HepG2 (cell line): ENCODE results near the gene VAT1L. TPM values are rescaled to one million over a fixed set of nuclear protein-coding genes. Genes with fewer than 3 reads are reported as not detected.
A peak's percentile ranks its signal among the peaks of the same experiment; 100 is the strongest.

Source experiments
- ATAC-seq: fragments of 200-7000 bp; cut with Tn5 transposase; 3 replicates; pipeline ENCODE4 v1.9.1; 2020; ENCODE audit warnings: mild to moderate bottlenecking, moderate library complexity
- BruUV-seq: library from RNA; stranded (reverse); fragments of 400-500 nt; replicated peaks from 2 replicates; lab custom pipeline; 2021; lab: Mats Ljungman, UMichigan
- CTCF ChIA-PET: fragments of 300-600 bp; formaldehyde crosslinking; extraction: SDS; loops from one replicate; lab custom pipeline; 2021; ENCODE audit warnings: low total read pairs, inconsistent platforms, low intra/inter-chr PET ratio; lab: Yijun Ruan, JAX
- POLR2A ChIA-PET: fragments of 350-600 bp; sonication (Branson Sonifier 250); formaldehyde crosslinking; loops from one replicate; lab custom pipeline; 2020; ENCODE audit warnings: antibody characterized with exemption, inconsistent platforms; lab: Yijun Ruan, JAX
- DNase-seq: peaks from one replicate; pipeline ENCODE4 v3.0.0-alpha.2; 2015; ENCODE audit warnings: low spot score
- FAIRE-seq: peaks from 3 replicates; lab custom pipeline; 2011; peaks lifted over from hg19 to GRCh38; lab: Jason Lieb, UNC
- H2AFZ ChIP-seq: one replicate; pipeline ENCODE4 v1.6.1; 2011; ENCODE audit warnings: low read length, inconsistent platforms
- H3K27ac ChIP-seq: fragments of 300-600 bp; 3 replicates; pipeline ENCODE4 v1.8.0; 2011; ENCODE audit warnings: mixed run types, mild to moderate bottlenecking, mixed read lengths, low read length, inconsistent platforms; ENCODE audit not compliant: insufficient read depth; ENCODE audit errors: extremely low read length
- H3K27me3 ChIP-seq, 2 experiments: fragments of 200-600 bp in 1 of 2; 2 replicates in 1 of 2; 3 replicates in 1 of 2; pipeline versions ENCODE4 v1.6.0 to v1.8.0; 2011; ENCODE audit warnings: low read length in 2 of 2, mild to moderate bottlenecking in 2 of 2, moderate library complexity in 2 of 2, inconsistent platforms in 1 of 2; ENCODE audit not compliant: insufficient read depth in 2 of 2, control insufficient read depth in 1 of 2
- H3K36me3 ChIP-seq, 2 experiments: fragments of 200-600 bp in 1 of 2; replicated peaks in 1 of 2; 2 replicates in 1 of 2; 3 replicates in 1 of 2; pipeline versions ENCODE4 v1.5.1 to v1.8.0; 2011; ENCODE audit warnings: low read length in 2 of 2, inconsistent platforms in 1 of 2; ENCODE audit not compliant: insufficient read depth in 2 of 2, control insufficient read depth in 1 of 2
- H3K4me1 ChIP-seq: 2 replicates; pipeline ENCODE4 v1.5.1; 2012; ENCODE audit warnings: low read length, inconsistent platforms; ENCODE audit not compliant: insufficient read depth
- H3K4me2 ChIP-seq: 2 replicates; pipeline ENCODE4 v1.6.0; 2011; ENCODE audit warnings: low read depth, low read length, inconsistent platforms
- H3K4me3 ChIP-seq, 3 experiments: fragments of 200-600 bp in 1 of 3; sonication (generic), shearing (Covaris generic) in 1 of 3; replicated peaks in 1 of 3; 2 replicates each; pipeline ENCODE4 v1.5.1; 2011 to 2016; ENCODE audit warnings: low read length in 3 of 3, inconsistent platforms in 2 of 3, low read depth in 2 of 3, mild to moderate bottlenecking in 2 of 3, control low read depth in 1 of 3, mixed read lengths in 1 of 3; ENCODE audit not compliant: insufficient read depth in 1 of 3
- H3K79me2 ChIP-seq: one replicate; pipeline ENCODE4 v1.6.1; 2011; ENCODE audit warnings: low read length, inconsistent platforms; ENCODE audit not compliant: insufficient read depth
- H3K9ac ChIP-seq: 2 replicates; pipeline ENCODE4 v1.6.0; 2011; ENCODE audit warnings: mild to moderate bottlenecking, low read depth, low read length, inconsistent platforms; ENCODE audit not compliant: insufficient read depth
- H3K9me3 ChIP-seq: 2 replicates; pipeline ENCODE4 v1.5.1; 2012; ENCODE audit warnings: mild to moderate bottlenecking, low read length
- H4K20me1 ChIP-seq: 2 replicates; pipeline ENCODE4 v1.6.0; 2011; ENCODE audit warnings: inconsistent platforms, mild to moderate bottlenecking, low read length, moderate library complexity; ENCODE audit not compliant: insufficient read depth
- AKAP8 ChIP-seq: sonication (generic); formaldehyde crosslinking; IDR thresholded peaks from 2 replicates; pipeline ENCODE4 v1.5.1; 2020; ENCODE audit warnings: mild to moderate bottlenecking, missing genetic modification reagents
- ATF7-NPFF ChIP-seq: sonication (generic); formaldehyde crosslinking; IDR thresholded peaks from 2 replicates; pipeline ENCODE4 v1.8.1; 2023; ENCODE audit warnings: mild to moderate bottlenecking, low read depth, missing genetic modification reagents, moderate library complexity
- FLYWCH1 ChIP-seq: sonication (generic); formaldehyde crosslinking; IDR thresholded peaks from 2 replicates; pipeline ENCODE4 v1.8.1; 2023; ENCODE audit warnings: mild to moderate bottlenecking, missing genetic modification reagents
- GPN1 ChIP-seq: sonication (generic); formaldehyde crosslinking; IDR thresholded peaks from 2 replicates; pipeline ENCODE4 v1.5.1; 2020; ENCODE audit warnings: missing genetic modification reagents, borderline replicate concordance
- MTA1 ChIP-seq: sonication (generic); formaldehyde crosslinking; IDR thresholded peaks from 2 replicates; pipeline ENCODE4 v1.4.0; 2020; ENCODE audit warnings: missing genetic modification reagents, mild to moderate bottlenecking, borderline replicate concordance
- NR2F1 ChIP-seq, 2 experiments: fragments of 450-650 bp in 1 of 2; formaldehyde crosslinking in 1 of 2; IDR thresholded peaks; 2 replicates each; pipeline versions ENCODE4 v1.5.0 to v1.6.1; 2016 to 2020; ENCODE audit warnings: mild to moderate bottlenecking in 1 of 2, missing compliant biosample characterization in 1 of 2, missing genetic modification reagents in 1 of 2, moderate library complexity in 1 of 2
- ONECUT2 ChIP-seq: sonication (generic); formaldehyde crosslinking; IDR thresholded peaks from 2 replicates; pipeline ENCODE4 v1.4.0; 2020; ENCODE audit warnings: missing genetic modification reagents
- POLR2AphosphoS2 ChIP-seq: IDR thresholded peaks from 2 replicates; pipeline ENCODE4 v1.6.1; 2011; ENCODE audit warnings: low read depth, low read length, improper control_type of control experiment
- PRPF4 ChIP-seq: fragments of 200-400 bp; formaldehyde crosslinking; IDR thresholded peaks from 2 replicates; pipeline ENCODE4 v1.6.1; 2016; ENCODE audit warnings: low read length, low read depth; ENCODE audit not compliant: poor library complexity, severe bottlenecking
- RAD51 ChIP-seq: fragments of 450-650 bp; IDR thresholded peaks from 2 replicates; pipeline ENCODE4 v1.6.1; 2016; ENCODE audit warnings: borderline replicate concordance
- RBFOX2 ChIP-seq: fragments of 200-400 bp; formaldehyde crosslinking; IDR thresholded peaks from 2 replicates; pipeline ENCODE4 v1.6.1; 2017; ENCODE audit warnings: low read depth, mild to moderate bottlenecking, low read length
- SAFB2 ChIP-seq: sonication (generic); formaldehyde crosslinking; IDR thresholded peaks from 2 replicates; pipeline ENCODE4 v1.5.1; 2020; ENCODE audit warnings: missing genetic modification reagents, low read depth, mild to moderate bottlenecking, borderline replicate concordance
- SRSF4 ChIP-seq: fragments of 200-400 bp; formaldehyde crosslinking; IDR thresholded peaks from one replicate; pipeline ENCODE4 v1.6.1; 2018; ENCODE audit warnings: mild to moderate bottlenecking, low read depth, low read length, moderate library complexity; ENCODE audit not compliant: poor library complexity, severe bottlenecking
- SRY ChIP-seq: sonication (generic); formaldehyde crosslinking; IDR thresholded peaks from 2 replicates; pipeline ENCODE4 v1.8.0; 2022; ENCODE audit warnings: mild to moderate bottlenecking, missing genetic modification reagents
- SUZ12 ChIP-seq: fragments of 150-350 bp; IDR thresholded peaks from 2 replicates; pipeline ENCODE4 v1.6.1; 2014; ENCODE audit warnings: low read depth, low read length
- ZBTB20 ChIP-seq: sonication (generic); formaldehyde crosslinking; IDR thresholded peaks from 2 replicates; pipeline ENCODE4 v1.8.1; 2023; ENCODE audit warnings: missing genetic modification reagents, low read depth, mild to moderate bottlenecking, borderline replicate concordance
- ZFY ChIP-seq: sonication (generic); formaldehyde crosslinking; IDR thresholded peaks from 2 replicates; pipeline ENCODE4 v1.4.0; 2020; ENCODE audit warnings: missing genetic modification reagents
- ZNF263 ChIP-seq: sonication (generic); formaldehyde crosslinking; IDR thresholded peaks from 2 replicates; pipeline ENCODE4 v1.4.0; 2020; ENCODE audit warnings: missing genetic modification reagents
- ZNF569 ChIP-seq: sonication (generic); formaldehyde crosslinking; IDR thresholded peaks from 2 replicates; pipeline ENCODE4 v1.5.0; 2020; ENCODE audit warnings: mild to moderate bottlenecking, missing genetic modification reagents, moderate library complexity, borderline replicate concordance
- ZNF629 ChIP-seq: sonication (generic); formaldehyde crosslinking; conservative IDR thresholded peaks from 2 replicates; pipeline ENCODE4 v1.5.0; 2020; ENCODE audit warnings: missing genetic modification reagents
- ZNF709 ChIP-seq: sonication (generic); formaldehyde crosslinking; IDR thresholded peaks from 2 replicates; pipeline ENCODE4 v1.5.0; 2020; ENCODE audit warnings: mild to moderate bottlenecking, missing genetic modification reagents
- WGBS: methylation state at CpG from one replicate; pipeline ENCODE4 v1.1.6; 2017; ENCODE audit warnings: low lambda C conversion rate; 5-methylcytosine and 5-hydroxymethylcytosine counted together
- in situ Hi-C: cut with HindIII; loops from 2 replicates; pipeline ENCODE4 v1.10.0; 2017; ENCODE audit warnings: low pct_unique_long_range_greater_than_20kb; ENCODE audit not compliant: extremely low pct_ligation_motif_present
- intact Hi-C: fragments of 100-400 bp; cut with micrococcal nuclease; formaldehyde crosslinking; loops from one replicate; pipeline ENCODE4 v1.10.0; 2022; ENCODE audit not compliant: unreplicated experiment
- polyA plus RNA-seq, 8 experiments: library from polyadenylated mRNA; depleted of rRNA in 3 of 8; stranded (reverse) in 7 of 8; unstranded in 1 of 8; fragments of >200 nt; fragmentation: Illumina TruSeq in 4 of 8; extraction: Trizol in 4 of 8; gene quantifications; 2 replicates each; pipeline versions ENCODE4 v1.2.1 to v1.2.3, GENCODE V29; 2011 to 2016; ENCODE audit warnings: low read depth in 4 of 8, missing spikeins in 1 of 8, mixed read lengths in 1 of 8; ENCODE audit not compliant: insufficient read depth in 1 of 8
- total RNA-seq, 5 experiments: library from RNA; depleted of rRNA; stranded (reverse); fragments of >200 nt; fragmentation: Illumina TruSeq; extraction: Trizol; gene quantifications; 2 replicates each; pipeline ENCODE4 v1.2.3, GENCODE V29; 2016; ENCODE audit warnings: low read depth in 1 of 5
- TF ChIP-seq, protein P1 (sequence below): sonication (generic); formaldehyde crosslinking; IDR thresholded peaks from 2 replicates; pipeline ENCODE4 v1.4.0; 2020; ENCODE audit warnings: mild to moderate bottlenecking, missing genetic modification reagents, borderline replicate concordance

VAT1L gene
- total and polyA plus RNA-seq, 2 of the 13 experiments (the other 11 are each of a cell fraction or from before 2014, with no cell fraction given), result not detected

DNA sequence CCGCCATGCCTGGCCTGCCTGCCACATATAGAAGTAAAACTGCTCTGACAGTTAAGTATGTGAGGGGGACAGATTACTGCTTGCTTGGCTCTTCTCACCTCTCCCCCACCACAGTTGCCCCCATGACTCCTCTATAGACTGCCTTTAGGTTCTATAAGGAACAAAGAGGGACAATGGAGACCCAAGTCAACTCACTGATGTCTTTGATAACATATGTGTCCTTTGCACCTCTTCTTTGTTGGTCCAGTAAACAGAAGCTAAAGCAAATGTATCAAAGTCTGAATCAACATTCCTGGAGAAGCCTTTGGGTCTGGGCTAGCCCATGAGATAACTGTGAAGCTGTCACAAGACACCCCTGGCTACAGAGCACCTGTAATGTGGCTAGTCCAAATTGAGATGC, 38.9 kb upstream of the VAT1L start:
- Histone ChIP-seq H3K36me3 (no peaks in the 10 kb centered on the region), H3K4me1 (peaks cover 37% of the 10 kb centered on the region), H3K79me2 (no peaks in the 10 kb centered on the region), H3K27me3 (no peaks in the 10 kb centered on the region), H3K4me3 (no peak overlapping the region; a peak in 1 of 6 replicates), H2AFZ (no peak overlapping the region), H3K9ac (no peak overlapping the region; the same call in 1 of the 2 replicates), H3K9me3 (no peaks in the 10 kb centered on the region), H3K27ac (peak overlapping the region; percentile 78), H3K4me2 (peak overlapping the region; percentile 50), H4K20me1 (no peaks in the 10 kb centered on the region)
- CTCF ChIA-PET, result no interaction called here
- no TSS peak for BruUV-seq
- in situ Hi-C loops (no loop called here), intact Hi-C loops (loop anchor here (2.0 kb wide), 1 partner anchor 27 kb away; no protein-coding TSS in a partner anchor)
- WGBS, result 47% methylated on average over 1 of the region's 1 CpG
- peak; percentile 99 for ATAC-seq
- POLR2A ChIA-PET, result interaction anchor here (0.7 to 2.7 kb wide), 4 partner anchors 10 to 28 kb away, joined by 3 to 16 read pairs (median 3); partner anchors contain the start of gene NUDT7
- peak; percentile 78 for FAIRE-seq
- DNase-seq, result peak; percentile 93
- TF ChIP-seq ZBTB20 (peak; percentile 99), SAFB2 (CRISPR knock-in tag) (no peak), ZNF569 (no peak), ZNF629 (CRISPR knock-in tag) (no peak), AKAP8 (CRISPR knock-in tag) (no peak), RAD51 (no peak), PRPF4 (no peak), MTA1 (peak; percentile 25; the same call in 1 of the 2 replicates), SUZ12 (no peak), ONECUT2 (no peak), ZFY (CRISPR knock-in tag) (no peak), POLR2AphosphoS2 (no peak), SRY (CRISPR knock-in tag) (no peak), ATF7-NPFF (CRISPR knock-in tag) (no peak), SRSF4 (no peak), ZNF709 (no peak), FLYWCH1 (CRISPR knock-in tag) (no peak), GPN1 (CRISPR knock-in tag) (no peak), NR2F1 (CRISPR knock-in tag; IDR thresholded peaks at IDR 0.05) (no peak), RBFOX2 (no peak), ZNF263 (no peak)
- TF ChIP-seq, protein P1, sequence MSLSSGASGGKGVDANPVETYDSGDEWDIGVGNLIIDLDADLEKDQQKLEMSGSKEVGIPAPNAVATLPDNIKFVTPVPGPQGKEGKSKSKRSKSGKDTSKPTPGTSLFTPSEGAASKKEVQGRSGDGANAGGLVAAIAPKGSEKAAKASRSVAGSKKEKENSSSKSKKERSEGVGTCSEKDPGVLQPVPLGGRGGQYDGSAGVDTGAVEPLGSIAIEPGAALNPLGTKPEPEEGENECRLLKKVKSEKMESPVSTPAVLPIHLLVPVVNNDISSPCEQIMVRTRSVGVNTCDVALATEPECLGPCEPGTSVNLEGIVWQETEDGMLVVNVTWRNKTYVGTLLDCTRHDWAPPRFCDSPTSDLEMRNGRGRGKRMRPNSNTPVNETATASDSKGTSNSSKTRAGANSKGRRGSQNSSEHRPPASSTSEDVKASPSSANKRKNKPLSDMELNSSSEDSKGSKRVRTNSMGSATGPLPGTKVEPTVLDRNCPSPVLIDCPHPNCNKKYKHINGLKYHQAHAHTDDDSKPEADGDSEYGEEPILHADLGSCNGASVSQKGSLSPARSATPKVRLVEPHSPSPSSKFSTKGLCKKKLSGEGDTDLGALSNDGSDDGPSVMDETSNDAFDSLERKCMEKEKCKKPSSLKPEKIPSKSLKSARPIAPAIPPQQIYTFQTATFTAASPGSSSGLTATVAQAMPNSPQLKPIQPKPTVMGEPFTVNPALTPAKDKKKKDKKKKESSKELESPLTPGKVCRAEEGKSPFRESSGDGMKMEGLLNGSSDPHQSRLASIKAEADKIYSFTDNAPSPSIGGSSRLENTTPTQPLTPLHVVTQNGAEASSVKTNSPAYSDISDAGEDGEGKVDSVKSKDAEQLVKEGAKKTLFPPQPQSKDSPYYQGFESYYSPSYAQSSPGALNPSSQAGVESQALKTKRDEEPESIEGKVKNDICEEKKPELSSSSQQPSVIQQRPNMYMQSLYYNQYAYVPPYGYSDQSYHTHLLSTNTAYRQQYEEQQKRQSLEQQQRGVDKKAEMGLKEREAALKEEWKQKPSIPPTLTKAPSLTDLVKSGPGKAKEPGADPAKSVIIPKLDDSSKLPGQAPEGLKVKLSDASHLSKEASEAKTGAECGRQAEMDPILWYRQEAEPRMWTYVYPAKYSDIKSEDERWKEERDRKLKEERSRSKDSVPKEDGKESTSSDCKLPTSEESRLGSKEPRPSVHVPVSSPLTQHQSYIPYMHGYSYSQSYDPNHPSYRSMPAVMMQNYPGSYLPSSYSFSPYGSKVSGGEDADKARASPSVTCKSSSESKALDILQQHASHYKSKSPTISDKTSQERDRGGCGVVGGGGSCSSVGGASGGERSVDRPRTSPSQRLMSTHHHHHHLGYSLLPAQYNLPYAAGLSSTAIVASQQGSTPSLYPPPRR (CRISPR knock-in tag), result peak; percentile 82; the same call in 1 of the 2 replicates
